HEK293 (cell line): ENCODE results near the gene CLNK.
A peak's percentile ranks its signal among the peaks of the same experiment; 100 is the strongest.

Source experiments
- CTCF ChIA-PET: fragments of 350-600 bp; formaldehyde crosslinking; extraction: SDS; loops from one replicate; lab custom pipeline; 2021; ENCODE audit warnings: antibody characterized with exemption; lab: Yijun Ruan, JAX
- POLR2A ChIA-PET: fragments of 300-600 bp; formaldehyde crosslinking; extraction: SDS; loops from one replicate; lab custom pipeline; 2020; ENCODE audit warnings: antibody characterized with exemption, inconsistent platforms; lab: Yijun Ruan, JAX
- H3K27ac ChIP-seq: fragments of 200-500 bp; sonication (Bioruptor generic); 2 replicates; pipeline ENCODE4 v1.5.1; 2014; ENCODE audit warnings: low read depth, low read length, control low read depth, inconsistent platforms; ENCODE audit errors: extremely low read depth
- H3K36me3 ChIP-seq, 2 experiments: fragments of 200-500 bp in 1 of 2; sonication (Bioruptor generic) in 1 of 2; 1 replicate in 1 of 2; 2 replicates in 1 of 2; pipeline ENCODE4 v1.5.1; 2014 to 2017; ENCODE audit warnings: inconsistent platforms in 2 of 2, low read length in 2 of 2; ENCODE audit not compliant: control insufficient read depth in 2 of 2, insufficient read depth in 1 of 2
- H3K4me1 ChIP-seq: fragments of 200-500 bp; sonication (Bioruptor generic); 2 replicates; pipeline ENCODE4 v1.5.1; 2014; ENCODE audit warnings: mild to moderate bottlenecking, low read length, inconsistent platforms; ENCODE audit not compliant: control insufficient read depth, insufficient read depth
- H3K4me3 ChIP-seq: 2 replicates; pipeline ENCODE4 v1.5.1; 2011; ENCODE audit warnings: low read depth, mild to moderate bottlenecking, control low read depth, low read length, moderate library complexity
- H3K9me3 ChIP-seq: fragments of 200-500 bp; sonication (Bioruptor generic); 2 replicates; pipeline ENCODE4 v1.5.1; 2014; ENCODE audit warnings: low read depth, low read length, inconsistent platforms; ENCODE audit not compliant: control insufficient read depth, insufficient read depth
- BCL11A ChIP-seq: fragments of 450-650 bp; formaldehyde crosslinking; IDR thresholded peaks from 2 replicates; pipeline ENCODE4 v1.5.1; 2016; ENCODE audit warnings: low read depth, missing biosample characterization, missing genetic modification characterization
- GLI4 ChIP-seq: fragments of 450-650 bp; formaldehyde crosslinking; IDR thresholded peaks from 2 replicates; pipeline ENCODE4 v1.5.1; 2016; ENCODE audit warnings: missing biosample characterization, missing genetic modification characterization
- MZF1 ChIP-seq: fragments of 450-650 bp; formaldehyde crosslinking; IDR thresholded peaks from 2 replicates; pipeline ENCODE4 v1.5.1; 2017; ENCODE audit warnings: missing biosample characterization, missing genetic modification characterization, borderline replicate concordance
- OSR2 ChIP-seq: fragments of 450-650 bp; formaldehyde crosslinking; IDR thresholded peaks from 2 replicates; pipeline ENCODE4 v1.5.1; 2016; ENCODE audit warnings: missing biosample characterization, missing genetic modification characterization
- OVOL3 ChIP-seq: fragments of 450-650 bp; formaldehyde crosslinking; IDR thresholded peaks from 2 replicates; pipeline ENCODE4 v1.5.1; 2016; ENCODE audit warnings: missing biosample characterization, missing genetic modification characterization
- SCRT1 ChIP-seq: fragments of 450-650 bp; formaldehyde crosslinking; IDR thresholded peaks from 2 replicates; pipeline ENCODE4 v1.5.1; 2016; ENCODE audit warnings: missing biosample characterization, missing genetic modification characterization, borderline replicate concordance
- SP7 ChIP-seq: fragments of 450-650 bp; formaldehyde crosslinking; IDR thresholded peaks from 2 replicates; pipeline ENCODE4 v1.5.1; 2016; ENCODE audit warnings: missing biosample characterization, missing genetic modification characterization
- TCF7L2 ChIP-seq: IDR thresholded peaks from 2 replicates; pipeline ENCODE4 v1.6.1; 2011; ENCODE audit warnings: low read depth, mild to moderate bottlenecking, inconsistent platforms, low read length, moderate library complexity, borderline replicate concordance
- ZNF112 ChIP-seq: fragments of 450-650 bp; formaldehyde crosslinking; IDR thresholded peaks from 2 replicates; pipeline ENCODE4 v1.5.0; 2017; ENCODE audit warnings: missing biosample characterization, missing genetic modification characterization
- ZNF501 ChIP-seq: fragments of 450-650 bp; formaldehyde crosslinking; IDR thresholded peaks from 2 replicates; pipeline ENCODE4 v1.5.1; 2016; ENCODE audit warnings: missing biosample characterization, missing genetic modification characterization
- ZNF843 ChIP-seq: fragments of 450-650 bp; formaldehyde crosslinking; IDR thresholded peaks from 2 replicates; pipeline ENCODE4 v1.5.1; 2016; ENCODE audit warnings: missing biosample characterization, missing genetic modification characterization
- ZXDB ChIP-seq: fragments of 450-650 bp; formaldehyde crosslinking; IDR thresholded peaks from 2 replicates; pipeline ENCODE4 v1.5.1; 2016; ENCODE audit warnings: missing biosample characterization, missing genetic modification characterization
- TF ChIP-seq, protein P1 (sequence below): fragments of 450-650 bp; formaldehyde crosslinking; IDR thresholded peaks from 2 replicates; pipeline ENCODE4 v1.5.1; 2017; ENCODE audit warnings: missing biosample characterization, missing genetic modification characterization
- TF ChIP-seq, protein P2 (sequence below): sonication (generic); formaldehyde crosslinking; IDR thresholded peaks from 2 replicates; pipeline ENCODE4 v1.8.1; 2022; ENCODE audit warnings: mild to moderate bottlenecking, moderate library complexity, missing genetic modification reagents
- TF ChIP-seq, protein P3 (sequence below): fragments of 450-650 bp; formaldehyde crosslinking; conservative IDR thresholded peaks from 2 replicates; pipeline ENCODE4 v1.5.1; 2016; ENCODE audit warnings: low read depth, missing biosample characterization, missing genetic modification characterization
- TF ChIP-seq, protein P4 (sequence below): fragments of 450-650 bp; formaldehyde crosslinking; IDR thresholded peaks from 2 replicates; pipeline ENCODE4 v1.5.1; 2016; ENCODE audit warnings: missing biosample characterization, missing genetic modification characterization
- TF ChIP-seq, protein P5 (sequence below): fragments of 450-650 bp; formaldehyde crosslinking; IDR thresholded peaks from 2 replicates; pipeline ENCODE4 v1.5.1; 2016; ENCODE audit warnings: missing biosample characterization, missing genetic modification characterization
- TF ChIP-seq, protein P6 (sequence below): fragments of 450-650 bp; formaldehyde crosslinking; IDR thresholded peaks from 2 replicates; pipeline ENCODE4 v1.5.1; 2016; ENCODE audit warnings: missing biosample characterization, missing genetic modification characterization
- TF ChIP-seq, protein P7 (sequence below): fragments of 450-650 bp; formaldehyde crosslinking; IDR thresholded peaks from 2 replicates; pipeline ENCODE4 v1.5.1; 2016; ENCODE audit warnings: missing biosample characterization, missing genetic modification characterization
- TF ChIP-seq, protein P8 (sequence below): fragments of 450-650 bp; formaldehyde crosslinking; IDR thresholded peaks from 2 replicates; pipeline ENCODE4 v1.5.1; 2016; ENCODE audit warnings: missing biosample characterization, missing genetic modification characterization
- TF ChIP-seq, protein P9 (sequence below): fragments of 450-650 bp; formaldehyde crosslinking; IDR thresholded peaks from 2 replicates; pipeline ENCODE4 v1.5.1; 2017; ENCODE audit warnings: missing biosample characterization, missing genetic modification characterization

Gene CLNK

DNA sequence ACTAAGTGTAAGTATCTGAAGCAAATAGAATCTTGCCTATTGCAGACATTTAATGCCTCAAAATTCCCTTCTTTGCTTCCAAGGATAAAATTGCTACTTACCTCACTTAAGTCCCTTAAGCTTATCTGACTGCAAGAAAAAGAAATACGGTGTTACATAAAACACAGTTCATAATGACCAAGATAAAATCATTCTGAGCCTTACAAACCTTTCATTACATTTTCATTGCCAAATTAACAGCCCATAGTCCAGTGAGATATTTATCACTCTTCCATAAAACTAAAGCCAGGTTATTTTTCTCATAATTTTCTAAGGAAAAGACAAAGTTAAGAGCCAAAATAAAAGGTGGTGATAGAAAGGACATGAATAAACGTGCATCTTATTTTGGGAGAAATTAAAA lies 152.4 kb downstream of the CLNK start:
- H3K4me1 ChIP-seq: peaks cover 7% of the 10 kb centered on the region
- CTCF ChIA-PET: interaction anchor here (0.7 to 1.3 kb wide), 4 partner anchors 71 to 368 kb away, joined by 3 to 5 read pairs (median 4); no protein-coding TSS in a partner anchor
- H3K9me3 ChIP-seq: no peaks in the 10 kb centered on the region
- POLR2A ChIA-PET: no interaction called here
- no peak overlapping the region for H3K27ac ChIP-seq
- no peak overlapping the region for H3K4me3 ChIP-seq
- no peaks in the 10 kb centered on the region for H3K36me3 ChIP-seq
- TF ChIP-seq ZNF112: no peak
- TF ChIP-seq, protein P1, sequence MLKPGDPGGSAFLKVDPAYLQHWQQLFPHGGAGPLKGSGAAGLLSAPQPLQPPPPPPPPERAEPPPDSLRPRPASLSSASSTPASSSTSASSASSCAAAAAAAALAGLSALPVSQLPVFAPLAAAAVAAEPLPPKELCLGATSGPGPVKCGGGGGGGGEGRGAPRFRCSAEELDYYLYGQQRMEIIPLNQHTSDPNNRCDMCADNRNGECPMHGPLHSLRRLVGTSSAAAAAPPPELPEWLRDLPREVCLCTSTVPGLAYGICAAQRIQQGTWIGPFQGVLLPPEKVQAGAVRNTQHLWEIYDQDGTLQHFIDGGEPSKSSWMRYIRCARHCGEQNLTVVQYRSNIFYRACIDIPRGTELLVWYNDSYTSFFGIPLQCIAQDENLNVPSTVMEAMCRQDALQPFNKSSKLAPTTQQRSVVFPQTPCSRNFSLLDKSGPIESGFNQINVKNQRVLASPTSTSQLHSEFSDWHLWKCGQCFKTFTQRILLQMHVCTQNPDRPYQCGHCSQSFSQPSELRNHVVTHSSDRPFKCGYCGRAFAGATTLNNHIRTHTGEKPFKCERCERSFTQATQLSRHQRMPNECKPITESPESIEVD (tag by site-specific recombination): peak; percentile 66
- peak; percentile 72; the same call in 1 of the 2 replicates for TF ChIP-seq TCF7L2
- TF ChIP-seq, protein P2, sequence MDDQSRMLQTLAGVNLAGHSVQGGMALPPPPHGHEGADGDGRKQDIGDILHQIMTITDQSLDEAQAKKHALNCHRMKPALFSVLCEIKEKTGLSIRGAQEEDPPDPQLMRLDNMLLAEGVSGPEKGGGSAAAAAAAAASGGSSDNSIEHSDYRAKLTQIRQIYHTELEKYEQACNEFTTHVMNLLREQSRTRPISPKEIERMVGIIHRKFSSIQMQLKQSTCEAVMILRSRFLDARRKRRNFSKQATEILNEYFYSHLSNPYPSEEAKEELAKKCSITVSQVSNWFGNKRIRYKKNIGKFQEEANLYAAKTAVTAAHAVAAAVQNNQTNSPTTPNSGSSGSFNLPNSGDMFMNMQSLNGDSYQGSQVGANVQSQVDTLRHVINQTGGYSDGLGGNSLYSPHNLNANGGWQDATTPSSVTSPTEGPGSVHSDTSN: no peak
- TF ChIP-seq, protein P3, sequence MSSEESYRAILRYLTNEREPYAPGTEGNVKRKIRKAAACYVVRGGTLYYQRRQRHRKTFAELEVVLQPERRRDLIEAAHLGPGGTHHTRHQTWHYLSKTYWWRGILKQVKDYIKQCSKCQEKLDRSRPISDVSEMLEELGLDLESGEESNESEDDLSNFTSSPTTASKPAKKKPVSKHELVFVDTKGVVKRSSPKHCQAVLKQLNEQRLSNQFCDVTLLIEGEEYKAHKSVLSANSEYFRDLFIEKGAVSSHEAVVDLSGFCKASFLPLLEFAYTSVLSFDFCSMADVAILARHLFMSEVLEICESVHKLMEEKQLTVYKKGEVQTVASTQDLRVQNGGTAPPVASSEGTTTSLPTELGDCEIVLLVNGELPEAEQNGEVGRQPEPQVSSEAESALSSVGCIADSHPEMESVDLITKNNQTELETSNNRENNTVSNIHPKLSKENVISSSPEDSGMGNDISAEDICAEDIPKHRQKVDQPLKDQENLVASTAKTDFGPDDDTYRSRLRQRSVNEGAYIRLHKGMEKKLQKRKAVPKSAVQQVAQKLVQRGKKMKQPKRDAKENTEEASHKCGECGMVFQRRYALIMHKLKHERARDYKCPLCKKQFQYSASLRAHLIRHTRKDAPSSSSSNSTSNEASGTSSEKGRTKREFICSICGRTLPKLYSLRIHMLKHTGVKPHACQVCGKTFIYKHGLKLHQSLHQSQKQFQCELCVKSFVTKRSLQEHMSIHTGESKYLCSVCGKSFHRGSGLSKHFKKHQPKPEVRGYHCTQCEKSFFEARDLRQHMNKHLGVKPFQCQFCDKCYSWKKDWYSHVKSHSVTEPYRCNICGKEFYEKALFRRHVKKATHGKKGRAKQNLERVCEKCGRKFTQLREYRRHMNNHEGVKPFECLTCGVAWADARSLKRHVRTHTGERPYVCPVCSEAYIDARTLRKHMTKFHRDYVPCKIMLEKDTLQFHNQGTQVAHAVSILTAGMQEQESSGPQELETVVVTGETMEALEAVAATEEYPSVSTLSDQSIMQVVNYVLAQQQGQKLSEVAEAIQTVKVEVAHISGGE: 0 out of 2 replicates have a peak, but pooled peaks have one; percentile 25
- TF ChIP-seq OVOL3 (tag by site-specific recombination): peak; percentile 47; the same call in 1 of the 2 replicates
- TF ChIP-seq OSR2 (tag by site-specific recombination): peak; percentile 32; the same call in 1 of the 2 replicates
- TF ChIP-seq, protein P4, sequence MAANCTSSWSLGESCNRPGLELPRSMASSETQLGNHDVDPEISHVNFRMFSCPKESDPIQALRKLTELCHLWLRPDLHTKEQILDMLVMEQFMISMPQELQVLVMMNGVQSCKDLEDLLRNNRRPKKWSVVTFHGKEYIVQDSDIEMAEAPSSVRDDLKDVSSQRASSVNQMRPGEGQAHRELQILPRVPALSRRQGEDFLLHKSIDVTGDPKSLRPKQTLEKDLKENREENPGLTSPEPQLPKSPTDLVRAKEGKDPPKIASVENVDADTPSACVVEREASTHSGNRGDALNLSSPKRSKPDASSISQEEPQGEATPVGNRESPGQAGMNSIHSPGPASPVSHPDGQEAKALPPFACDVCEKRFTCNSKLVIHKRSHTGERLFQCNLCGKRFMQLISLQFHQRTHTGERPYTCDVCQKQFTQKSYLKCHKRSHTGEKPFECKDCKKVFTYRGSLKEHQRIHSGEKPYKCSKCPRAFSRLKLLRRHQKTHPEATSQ (tag by site-specific recombination): no peak
- TF ChIP-seq GLI4 (tag by site-specific recombination): no peak
- peak; percentile 89 for TF ChIP-seq SP7 (tag by site-specific recombination)
- no peak for TF ChIP-seq BCL11A (tag by site-specific recombination)
- peak; percentile 38; the same call in 1 of the 2 replicates for TF ChIP-seq SCRT1 (tag by site-specific recombination)
- no peak for TF ChIP-seq MZF1 (tag by site-specific recombination)
- TF ChIP-seq, protein P5, sequence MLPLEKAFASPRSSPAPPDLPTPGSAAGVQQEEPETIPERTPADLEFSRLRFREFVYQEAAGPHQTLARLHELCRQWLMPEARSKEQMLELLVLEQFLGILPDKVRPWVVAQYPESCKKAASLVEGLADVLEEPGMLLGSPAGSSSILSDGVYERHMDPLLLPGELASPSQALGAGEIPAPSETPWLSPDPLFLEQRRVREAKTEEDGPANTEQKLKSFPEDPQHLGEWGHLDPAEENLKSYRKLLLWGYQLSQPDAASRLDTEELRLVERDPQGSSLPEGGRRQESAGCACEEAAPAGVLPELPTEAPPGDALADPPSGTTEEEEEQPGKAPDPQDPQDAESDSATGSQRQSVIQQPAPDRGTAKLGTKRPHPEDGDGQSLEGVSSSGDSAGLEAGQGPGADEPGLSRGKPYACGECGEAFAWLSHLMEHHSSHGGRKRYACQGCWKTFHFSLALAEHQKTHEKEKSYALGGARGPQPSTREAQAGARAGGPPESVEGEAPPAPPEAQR (tag by site-specific recombination): no peak
- TF ChIP-seq ZXDB (tag by site-specific recombination): 0 out of 2 replicates have a peak, but pooled peaks have one; percentile 18
- no peak for TF ChIP-seq ZNF501
- TF ChIP-seq, protein P6, sequence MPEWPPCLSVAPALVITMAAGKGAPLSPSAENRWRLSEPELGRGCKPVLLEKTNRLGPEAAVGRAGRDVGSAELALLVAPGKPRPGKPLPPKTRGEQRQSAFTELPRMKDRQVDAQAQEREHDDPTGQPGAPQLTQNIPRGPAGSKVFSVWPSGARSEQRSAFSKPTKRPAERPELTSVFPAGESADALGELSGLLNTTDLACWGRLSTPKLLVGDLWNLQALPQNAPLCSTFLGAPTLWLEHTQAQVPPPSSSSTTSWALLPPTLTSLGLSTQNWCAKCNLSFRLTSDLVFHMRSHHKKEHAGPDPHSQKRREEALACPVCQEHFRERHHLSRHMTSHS: no peak
- TF ChIP-seq, protein P7, sequence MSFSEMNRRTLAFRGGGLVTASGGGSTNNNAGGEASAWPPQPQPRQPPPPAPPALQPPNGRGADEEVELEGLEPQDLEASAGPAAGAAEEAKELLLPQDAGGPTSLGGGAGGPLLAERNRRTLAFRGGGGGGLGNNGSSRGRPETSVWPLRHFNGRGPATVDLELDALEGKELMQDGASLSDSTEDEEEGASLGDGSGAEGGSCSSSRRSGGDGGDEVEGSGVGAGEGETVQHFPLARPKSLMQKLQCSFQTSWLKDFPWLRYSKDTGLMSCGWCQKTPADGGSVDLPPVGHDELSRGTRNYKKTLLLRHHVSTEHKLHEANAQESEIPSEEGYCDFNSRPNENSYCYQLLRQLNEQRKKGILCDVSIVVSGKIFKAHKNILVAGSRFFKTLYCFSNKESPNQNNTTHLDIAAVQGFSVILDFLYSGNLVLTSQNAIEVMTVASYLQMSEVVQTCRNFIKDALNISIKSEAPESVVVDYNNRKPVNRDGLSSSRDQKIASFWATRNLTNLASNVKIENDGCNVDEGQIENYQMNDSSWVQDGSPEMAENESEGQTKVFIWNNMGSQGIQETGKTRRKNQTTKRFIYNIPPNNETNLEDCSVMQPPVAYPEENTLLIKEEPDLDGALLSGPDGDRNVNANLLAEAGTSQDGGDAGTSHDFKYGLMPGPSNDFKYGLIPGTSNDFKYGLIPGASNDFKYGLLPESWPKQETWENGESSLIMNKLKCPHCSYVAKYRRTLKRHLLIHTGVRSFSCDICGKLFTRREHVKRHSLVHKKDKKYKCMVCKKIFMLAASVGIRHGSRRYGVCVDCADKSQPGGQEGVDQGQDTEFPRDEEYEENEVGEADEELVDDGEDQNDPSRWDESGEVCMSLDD: no peak
- TF ChIP-seq, protein P8, sequence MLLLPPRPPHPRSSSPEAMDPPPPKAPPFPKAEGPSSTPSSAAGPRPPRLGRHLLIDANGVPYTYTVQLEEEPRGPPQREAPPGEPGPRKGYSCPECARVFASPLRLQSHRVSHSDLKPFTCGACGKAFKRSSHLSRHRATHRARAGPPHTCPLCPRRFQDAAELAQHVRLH: peak; percentile 90
- TF ChIP-seq, protein P9, sequence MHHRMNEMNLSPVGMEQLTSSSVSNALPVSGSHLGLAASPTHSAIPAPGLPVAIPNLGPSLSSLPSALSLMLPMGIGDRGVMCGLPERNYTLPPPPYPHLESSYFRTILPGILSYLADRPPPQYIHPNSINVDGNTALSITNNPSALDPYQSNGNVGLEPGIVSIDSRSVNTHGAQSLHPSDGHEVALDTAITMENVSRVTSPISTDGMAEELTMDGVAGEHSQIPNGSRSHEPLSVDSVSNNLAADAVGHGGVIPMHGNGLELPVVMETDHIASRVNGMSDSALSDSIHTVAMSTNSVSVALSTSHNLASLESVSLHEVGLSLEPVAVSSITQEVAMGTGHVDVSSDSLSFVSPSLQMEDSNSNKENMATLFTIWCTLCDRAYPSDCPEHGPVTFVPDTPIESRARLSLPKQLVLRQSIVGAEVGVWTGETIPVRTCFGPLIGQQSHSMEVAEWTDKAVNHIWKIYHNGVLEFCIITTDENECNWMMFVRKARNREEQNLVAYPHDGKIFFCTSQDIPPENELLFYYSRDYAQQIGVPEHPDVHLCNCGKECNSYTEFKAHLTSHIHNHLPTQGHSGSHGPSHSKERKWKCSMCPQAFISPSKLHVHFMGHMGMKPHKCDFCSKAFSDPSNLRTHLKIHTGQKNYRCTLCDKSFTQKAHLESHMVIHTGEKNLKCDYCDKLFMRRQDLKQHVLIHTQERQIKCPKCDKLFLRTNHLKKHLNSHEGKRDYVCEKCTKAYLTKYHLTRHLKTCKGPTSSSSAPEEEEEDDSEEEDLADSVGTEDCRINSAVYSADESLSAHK (tag by site-specific recombination): peak; percentile 69; the same call in 1 of the 2 replicates
- TF ChIP-seq ZNF843 (tag by site-specific recombination): peak; percentile 82
